ENCODE measurements around the gene CCDC83. TPM values are rescaled to one million over a fixed set of nuclear protein-coding genes. Genes with fewer than 3 reads are reported as not detected.
A peak's percentile ranks its signal among the peaks of the same experiment; 100 is the strongest.

Gene CCDC83
- total RNA-seq, 1 experiment from 2014 or later: not detected

DNA sequence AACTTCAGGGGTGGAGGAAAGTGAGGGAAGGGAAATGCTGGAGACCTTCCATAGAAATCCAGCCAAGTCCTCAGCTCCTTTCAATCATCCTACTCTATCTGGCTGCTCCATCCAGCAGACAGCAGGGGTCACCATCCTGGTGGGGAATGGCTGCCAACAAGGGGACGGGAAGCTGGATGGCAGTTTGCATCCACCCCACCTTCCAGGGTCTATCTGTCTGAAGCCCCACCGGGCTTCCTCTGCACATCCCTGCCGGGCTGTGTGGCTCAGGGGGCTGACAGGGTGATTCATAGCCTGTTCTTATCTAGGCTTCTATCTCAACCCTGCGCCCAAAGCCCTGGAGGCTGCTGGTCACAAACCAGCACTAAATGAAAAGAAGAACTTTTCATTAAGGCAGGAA is 45.3 kb upstream of the CCDC83 start:
- H2BK12ac ChIP-seq (ENCODE audit: insufficient read length, low read depth, low read length): no peak overlapping the region
- H3K14ac ChIP-seq (ENCODE audit: insufficient read depth, low read length): no peak overlapping the region
- no peaks in the 10 kb centered on the region for H3K9me3 ChIP-seq (ENCODE audit: control insufficient read depth, low read depth, low read length)
- Mint-ChIP-seq H3K36me3 (ENCODE audit: insufficient read depth in 1 of 3, low read depth in 3 of 3) (no peaks in the 10 kb centered on the region), H3K27ac (no peak overlapping the region), H3K27me3 (ENCODE audit: low read depth) (peaks cover 47% of the 10 kb centered on the region), H3K4me1 (peaks cover 15 to 16% of the 10 kb centered on the region in 2 experiments), H3K9me3 (no peaks in the 10 kb centered on the region), H3K4me3 (peak overlapping the region; percentile 74 to 86)
- no peak overlapping the region for H2AFZ ChIP-seq (ENCODE audit: low read length)
- no peak overlapping the region for H3K27ac ChIP-seq (ENCODE audit: insufficient read length, low read depth, low read length)
- H3K4me1 ChIP-seq (ENCODE audit: insufficient read depth, low read length): no peaks in the 10 kb centered on the region; the same call in 1 of the 2 replicates
- no peaks in the 10 kb centered on the region for H3K79me1 ChIP-seq (ENCODE audit: insufficient read depth, low read depth, low read length, poor library complexity, severe bottlenecking)
- no peak overlapping the region for H2BK120ac ChIP-seq (ENCODE audit: low read depth, low read length, poor library complexity, severe bottlenecking)
- H3K9ac ChIP-seq (ENCODE audit: extremely low read depth, insufficient read length, low read length): no peak overlapping the region
- no peak; the same call in 2 of the 3 replicates for TF ChIP-seq CTCF (conservative IDR thresholded peaks at IDR 0.05)
- peak; percentile 53 for DNase-seq
- no peak overlapping the region for H4K8ac ChIP-seq (replicated peaks; ENCODE audit: insufficient read length, low read depth, low read length)
- no peak overlapping the region for H4K5ac ChIP-seq (ENCODE audit: insufficient read length, low read depth, low read length)
- H4K20me1 ChIP-seq (ENCODE audit: control insufficient read depth, insufficient read depth, insufficient read length): peaks cover 3% of the 10 kb centered on the region
- no peak overlapping the region for H4K91ac ChIP-seq (ENCODE audit: insufficient read length, low read depth, low read length)
- H3K4me2 ChIP-seq (ENCODE audit: insufficient read depth, insufficient read length, low read length): peak overlapping the region; percentile 86
- no peak overlapping the region for H3T11ph ChIP-seq (ENCODE audit: low read length)
- peaks cover 11% of the 10 kb centered on the region for H3K23me2 ChIP-seq (ENCODE audit: insufficient read length, low read depth, low read length, poor library complexity, severe bottlenecking)
- WGBS (ENCODE audit: extremely low coverage, insufficient read length, low lambda C conversion rate): no CpG with 5 or more reads among the region's 4 CpGs
- H2AK5ac ChIP-seq (ENCODE audit: insufficient read length, low read length): no peak overlapping the region
- no peak overlapping the region for H3K18ac ChIP-seq (ENCODE audit: insufficient read length, low read depth, low read length)
- H2BK5ac ChIP-seq (ENCODE audit: insufficient read length, low read length): no peak overlapping the region
- H3K56ac ChIP-seq (ENCODE audit: insufficient read length, low read depth, low read length): no peak overlapping the region
- no peaks in the 10 kb centered on the region for H3K79me2 ChIP-seq (ENCODE audit: insufficient read depth, low read length)
- H2BK15ac ChIP-seq (ENCODE audit: low read depth, low read length): no peak overlapping the region
- H3K4ac ChIP-seq (ENCODE audit: low read depth, low read length): no peak overlapping the region
- H3K27me3 ChIP-seq (ENCODE audit: insufficient read depth, low read length): peaks cover 1% of the 10 kb centered on the region; the same call in 1 of the 2 replicates
- H3K23ac ChIP-seq (ENCODE audit: insufficient read length, low read depth, low read length): no peak overlapping the region
- no peak overlapping the region for H2BK20ac ChIP-seq (ENCODE audit: low read depth, low read length, poor library complexity, severe bottlenecking)

All from H9 (cell line).